GM21528 (cell line): ENCODE data around the gene PHACTR2.
"Not testable (repeated sequence)": the region's sequence is repeated elsewhere in the genome, so short reads cannot be mapped to it uniquely, and the experiment has no call there.

ENCODE experiments used
- ATAC-seq: cut with Tn5 transposase; IDR thresholded peaks from one replicate; pipeline ENCODE4 v1.9.1; 2021; ENCODE audit warnings: mild to moderate bottlenecking, moderate library complexity; ENCODE audit not compliant: unreplicated experiment, low FRiP score

Gene PHACTR2

GRCh38 chr6:143758551-143758950 lies 80.8 kb downstream of the PHACTR2 start:
- ATAC-seq, result no peak

DNA sequence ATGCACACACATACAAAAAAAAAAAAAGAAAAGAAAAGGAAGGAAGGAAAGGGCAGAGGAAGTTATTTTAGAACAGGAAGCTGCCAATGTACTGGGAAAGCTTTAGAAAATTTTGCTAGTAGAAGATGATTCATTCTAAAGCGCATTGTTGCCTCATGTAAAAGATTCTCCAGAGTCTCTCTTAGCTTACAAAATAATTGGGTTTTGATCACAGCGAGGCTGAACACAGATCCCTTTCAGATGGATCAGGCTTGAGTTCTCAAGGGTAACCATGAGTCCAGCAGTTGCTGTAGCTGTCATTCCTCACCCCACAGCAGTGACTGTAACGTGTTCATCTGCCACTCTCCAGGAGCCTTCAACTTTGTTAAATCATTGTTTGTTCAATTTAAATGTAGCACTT lies 81.9 kb downstream of the PHACTR2 start:
- no peak for ATAC-seq

DNA sequence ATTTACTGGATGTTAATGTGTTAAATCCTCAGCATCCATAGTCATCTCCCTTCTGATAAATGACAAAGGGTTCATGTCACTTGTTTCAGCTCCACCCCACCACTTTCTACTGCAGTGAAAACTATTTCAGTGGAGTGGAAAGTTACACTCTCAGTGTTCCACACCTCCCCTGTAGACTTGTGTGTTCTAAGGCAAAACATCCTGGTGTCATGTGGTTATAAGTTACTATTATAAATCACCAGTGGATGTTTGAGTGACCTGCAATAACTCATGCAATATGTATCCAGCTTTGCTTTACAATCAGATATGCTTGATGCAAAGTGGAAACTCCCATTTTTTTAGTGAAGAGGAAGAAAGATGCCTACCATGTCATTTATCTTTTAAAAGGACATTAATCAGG lies 83.3 kb downstream of the PHACTR2 start:
- ATAC-seq, result no peak

- ATAC-seq, result no peak
Observed at GRCh38 chr6:143762126-143762525, 84.4 kb downstream of the PHACTR2 start.

DNA sequence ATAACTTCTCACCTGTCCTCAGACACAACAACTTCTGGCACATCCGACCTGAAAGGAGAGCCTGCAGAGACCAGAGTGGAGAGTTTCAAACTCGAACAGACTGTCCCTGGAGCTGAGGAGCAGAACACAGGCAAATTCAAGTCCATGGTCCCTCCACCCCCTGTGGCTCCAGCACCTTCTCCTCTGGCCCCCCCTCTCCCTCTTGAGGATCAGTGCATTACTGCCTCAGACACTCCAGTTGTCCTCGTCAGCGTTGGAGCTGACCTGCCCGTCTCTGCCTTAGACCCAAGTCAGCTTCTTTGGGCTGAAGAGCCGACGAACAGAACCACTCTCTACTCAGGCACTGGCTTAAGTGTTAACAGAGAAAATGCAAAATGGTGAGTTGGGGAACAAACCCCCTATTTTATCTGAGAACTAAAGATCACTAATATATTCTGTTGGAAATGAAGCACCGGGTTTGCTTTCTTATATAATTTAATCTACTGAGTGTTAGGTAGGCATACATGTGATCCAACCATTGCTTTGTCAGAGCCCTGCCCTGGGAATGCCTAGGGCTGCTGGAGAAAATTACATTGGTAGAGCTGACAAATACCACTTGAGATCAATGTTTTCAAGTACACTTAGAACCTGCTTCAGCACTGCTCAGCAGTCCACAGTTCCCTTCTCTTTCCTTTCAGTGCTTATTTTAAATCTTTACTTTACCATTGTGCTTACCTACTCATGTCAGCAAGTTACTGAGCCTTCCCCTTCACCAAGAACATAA lies 87.8 kb downstream of the PHACTR2 start:
- ATAC-seq, result no peak

GRCh38 chr6:143766185-143766553 lies 88.4 kb downstream of the PHACTR2 start:
- no peak for ATAC-seq

DNA sequence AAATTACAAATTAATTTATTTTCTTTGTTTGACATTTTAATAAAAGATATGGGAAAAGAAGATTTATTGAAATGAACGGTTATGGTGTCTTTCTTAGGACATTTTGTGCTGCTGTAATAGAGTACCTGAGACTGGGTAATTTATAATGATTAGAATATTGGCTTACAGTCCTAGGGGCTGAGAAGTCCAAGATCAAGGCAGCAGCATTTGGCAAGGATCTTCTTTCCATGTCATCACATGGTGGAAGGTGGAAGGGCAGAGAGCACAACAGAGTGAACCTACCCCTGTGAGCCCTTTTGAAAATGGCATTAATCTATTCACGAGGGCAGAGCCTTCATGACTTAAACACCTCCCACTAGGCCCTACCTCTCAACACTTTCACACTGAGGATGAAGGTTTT lies 89.7 kb downstream of the PHACTR2 start:
- ATAC-seq, result no peak

GRCh38 chr6:143772116-143773086 lies 94.6 kb downstream of the PHACTR2 start:
- no peak for ATAC-seq

DNA sequence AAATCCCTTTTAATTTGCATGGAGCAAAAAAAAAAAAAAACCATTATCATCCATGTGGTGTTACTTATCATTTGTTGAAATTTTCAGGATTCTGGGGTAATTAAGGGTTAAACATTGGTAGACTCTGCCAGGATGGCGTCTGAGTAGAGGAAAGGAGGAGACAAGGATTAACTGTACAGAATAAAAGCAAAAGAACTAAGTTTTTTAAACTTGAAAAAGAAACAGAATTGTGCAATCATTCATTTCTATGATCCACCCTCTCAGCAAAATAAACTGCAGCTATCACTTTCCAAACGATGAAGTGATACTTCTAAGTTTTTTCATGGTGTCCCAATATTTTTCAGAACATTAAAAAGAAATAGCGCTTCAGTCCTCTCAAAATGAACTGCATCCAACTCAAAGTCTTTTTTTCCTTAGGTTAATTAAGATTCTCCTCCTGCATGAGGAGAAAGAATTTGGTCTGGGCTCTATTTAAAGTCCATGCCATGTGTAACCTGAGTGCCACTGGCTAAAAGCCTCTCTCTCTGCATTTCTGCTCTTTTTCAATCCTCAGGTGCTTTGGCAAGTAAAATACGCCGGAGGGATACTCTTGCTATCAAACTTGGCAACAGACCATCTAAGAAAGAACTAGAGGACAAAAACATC lies 95.9 kb downstream of the PHACTR2 start:
- no peak for ATAC-seq

GRCh38 chr6:143774347-143774746 lies 96.6 kb downstream of the PHACTR2 start:
- ATAC-seq, result no peak

GRCh38 chr6:143775336-143775735 lies 97.6 kb downstream of the PHACTR2 start:
- no peak for ATAC-seq

- no peak for ATAC-seq
Observed at GRCh38 chr6:143778926-143779325, 101.2 kb downstream of the PHACTR2 start.

GRCh38 chr6:143782481-143782880 lies 104.7 kb downstream of the PHACTR2 start:
- ATAC-seq, result no peak

DNA sequence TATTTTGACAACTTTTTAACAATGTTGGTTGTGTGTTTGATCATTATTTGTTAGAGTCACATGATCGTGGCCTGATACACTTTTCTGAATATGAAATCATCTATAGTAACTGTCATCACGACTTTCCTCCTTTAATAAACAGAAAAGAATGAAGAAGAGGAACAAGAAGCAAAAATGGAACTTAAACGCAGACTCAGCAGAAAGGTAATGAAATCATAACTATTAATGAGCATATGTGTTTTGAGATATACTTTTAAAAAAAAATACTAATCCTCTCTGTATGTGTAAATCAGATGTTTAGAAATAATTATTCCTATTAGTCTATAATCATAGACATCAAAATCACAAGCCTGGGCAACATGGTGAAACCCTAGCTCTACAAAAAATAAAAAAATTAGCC lies 105.3 kb downstream of the PHACTR2 start:
- ATAC-seq, result no peak

DNA sequence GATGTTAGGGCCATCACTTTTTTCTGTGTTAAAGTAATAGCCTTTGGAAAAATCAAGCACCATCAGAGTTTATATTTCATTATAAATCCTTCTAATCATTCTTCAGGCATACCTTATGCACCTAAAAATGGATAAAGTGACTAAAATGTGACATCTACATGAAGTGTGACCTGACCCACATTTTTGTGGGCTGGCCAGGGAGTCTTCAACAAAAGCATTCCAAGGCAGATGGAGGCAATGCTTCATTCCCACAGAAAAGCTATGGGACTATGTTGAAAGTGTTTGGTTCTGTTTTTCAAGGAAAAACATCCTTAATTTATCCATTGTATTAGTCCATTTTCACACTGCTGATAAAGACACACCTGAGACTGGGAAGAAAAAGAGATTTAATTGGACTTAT lies 106.6 kb downstream of the PHACTR2 start:
- no peak for ATAC-seq

DNA sequence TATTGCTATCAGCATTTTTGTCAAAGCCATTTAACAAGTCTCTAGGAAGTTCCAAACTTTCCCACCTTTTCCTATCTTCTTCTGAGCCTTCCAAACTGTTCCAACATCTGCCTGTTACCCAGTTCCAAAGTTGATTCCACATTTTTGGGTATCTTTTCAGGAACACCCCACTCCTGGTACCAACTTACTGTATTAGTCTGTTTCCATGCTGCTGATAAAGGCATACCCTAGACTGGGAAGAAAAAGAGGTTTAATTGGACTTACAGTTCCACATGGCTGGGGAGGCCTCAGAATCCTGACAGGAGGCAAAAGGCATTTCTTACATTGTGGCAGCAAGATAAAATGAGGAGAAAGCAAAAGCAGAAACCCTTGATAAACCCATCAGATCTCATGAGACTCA lies 108.6 kb downstream of the PHACTR2 start:
- ATAC-seq, result not testable (repeated sequence)

- no peak for ATAC-seq
Observed at GRCh38 chr6:143792402-143793279, 114.9 kb downstream of the PHACTR2 start.

GRCh38 chr6:143793280-143793619 lies 115.5 kb downstream of the PHACTR2 start:
- no peak for ATAC-seq

- ATAC-seq, result not testable (repeated sequence)
Observed at GRCh38 chr6:143796551-143796950, 118.8 kb downstream of the PHACTR2 start.

- not testable (repeated sequence) for ATAC-seq
Observed at GRCh38 chr6:143798487-143798886, 120.7 kb downstream of the PHACTR2 start.
